Panc1 (cell line): ENCODE data around the gene TNP1. TPM values are rescaled to one million over a fixed set of nuclear protein-coding genes. Genes with fewer than 3 reads are reported as not detected.

Source experiments
- ATAC-seq: fragments of 200-7000 bp; cut with Tn5 transposase; 2 replicates; pipeline ENCODE4 v1.9.1; 2020; ENCODE audit warnings: mild to moderate bottlenecking, moderate library complexity
- BruUV-seq: library from RNA; stranded (reverse); fragments of 400-500 nt; replicated peaks from 2 replicates; lab custom pipeline; 2021; lab: Mats Ljungman, UMichigan
- CTCF ChIA-PET: fragments of 300-600 bp; sonication (Branson Sonifier 250); formaldehyde crosslinking; loops from one replicate; lab custom pipeline; 2022; ENCODE audit warnings: antibody characterized with exemption; lab: Charles Lee
- POLR2A ChIA-PET: fragments of 300-600 bp; sonication (Branson Sonifier 250); formaldehyde crosslinking; loops from one replicate; lab custom pipeline; 2022; ENCODE audit warnings: antibody characterized with exemption; lab: Charles Lee
- DNase-seq: peaks from one replicate; pipeline ENCODE4 v3.0.0-alpha.2; 2010; ENCODE audit warnings: low read depth, low spot score
- H3K27ac ChIP-seq: 2 replicates; pipeline ENCODE4 v1.5.1; 2011; ENCODE audit warnings: mild to moderate bottlenecking, low read length, inconsistent platforms
- H3K27me3 ChIP-seq: fragments of 200-500 bp; sonication (Bioruptor generic); 2 replicates; pipeline ENCODE4 v1.6.0; 2014; ENCODE audit warnings: low read length, inconsistent platforms; ENCODE audit not compliant: control insufficient read depth, insufficient read depth
- H3K36me3 ChIP-seq: fragments of 200-500 bp; sonication (Bioruptor generic); 2 replicates; pipeline ENCODE4 v1.5.1; 2014; ENCODE audit warnings: inconsistent platforms, mild to moderate bottlenecking, low read length, moderate library complexity; ENCODE audit not compliant: control insufficient read depth, insufficient read depth
- H3K4me1 ChIP-seq: 2 replicates; pipeline ENCODE4 v1.5.1; 2011; ENCODE audit warnings: inconsistent platforms, mild to moderate bottlenecking, low read length, moderate library complexity; ENCODE audit not compliant: control insufficient read depth, insufficient read depth
- H3K4me3 ChIP-seq, 2 experiments: 2 replicates each; pipeline ENCODE4 v1.5.1; 2011 to 2012; ENCODE audit warnings: low read depth in 2 of 2, low read length in 2 of 2, mild to moderate bottlenecking in 2 of 2, inconsistent platforms in 1 of 2, moderate library complexity in 1 of 2
- H3K9me3 ChIP-seq: fragments of 200-500 bp; sonication (Bioruptor generic); 2 replicates; pipeline ENCODE4 v1.5.1; 2014; ENCODE audit warnings: low read depth, mild to moderate bottlenecking, inconsistent platforms, low read length, moderate library complexity; ENCODE audit not compliant: control insufficient read depth, insufficient read depth
- CTCF ChIP-seq: fragments of 450-650 bp; IDR thresholded peaks from 2 replicates; pipeline ENCODE4 v1.5.1; 2017; ENCODE audit warnings: mild to moderate bottlenecking
- POLR2AphosphoS5 ChIP-seq: IDR thresholded peaks from 2 replicates; pipeline ENCODE4 v1.6.1; 2012; ENCODE audit warnings: mild to moderate bottlenecking, low read depth, low read length, moderate library complexity
- SIN3A ChIP-seq: IDR thresholded peaks from 2 replicates; pipeline ENCODE4 v1.6.1; 2012; ENCODE audit warnings: low read depth, mild to moderate bottlenecking, low read length, moderate library complexity, borderline replicate concordance; ENCODE audit not compliant: insufficient read depth
- TCF7L2 ChIP-seq: IDR thresholded peaks from 2 replicates; pipeline ENCODE4 v1.6.1; 2011; ENCODE audit warnings: mild to moderate bottlenecking, low read depth, low read length, inconsistent platforms
- in situ Hi-C: cut with HindIII; loops from 2 replicates; pipeline ENCODE4 v1.10.0; 2016; ENCODE audit warnings: low sequenced_read_pairs, low pct_unique_long_range_greater_than_20kb
- intact Hi-C: fragments of 100-400 bp; cut with micrococcal nuclease; formaldehyde crosslinking; loops from one replicate; pipeline ENCODE4 v1.10.0; 2022; ENCODE audit not compliant: unreplicated experiment
- total RNA-seq: library from RNA; stranded (reverse); gene quantifications from one replicate; pipeline ENCODE4 v1.2.1, GENCODE V29; 2021; ENCODE audit not compliant: unreplicated experiment
- TF ChIP-seq, protein P1 (sequence below), 2 experiments: IDR thresholded peaks; 2 replicates each; pipeline ENCODE4 v1.6.1; 2011 to 2012; ENCODE audit warnings: low read depth in 2 of 2, control low read depth in 1 of 2, low read length in 1 of 2, mild to moderate bottlenecking in 1 of 2, moderate library complexity in 1 of 2; ENCODE audit not compliant: insufficient read depth in 1 of 2

Gene TNP1
- total RNA-seq, 1 experiment from 2014 or later: not detected

DNA sequence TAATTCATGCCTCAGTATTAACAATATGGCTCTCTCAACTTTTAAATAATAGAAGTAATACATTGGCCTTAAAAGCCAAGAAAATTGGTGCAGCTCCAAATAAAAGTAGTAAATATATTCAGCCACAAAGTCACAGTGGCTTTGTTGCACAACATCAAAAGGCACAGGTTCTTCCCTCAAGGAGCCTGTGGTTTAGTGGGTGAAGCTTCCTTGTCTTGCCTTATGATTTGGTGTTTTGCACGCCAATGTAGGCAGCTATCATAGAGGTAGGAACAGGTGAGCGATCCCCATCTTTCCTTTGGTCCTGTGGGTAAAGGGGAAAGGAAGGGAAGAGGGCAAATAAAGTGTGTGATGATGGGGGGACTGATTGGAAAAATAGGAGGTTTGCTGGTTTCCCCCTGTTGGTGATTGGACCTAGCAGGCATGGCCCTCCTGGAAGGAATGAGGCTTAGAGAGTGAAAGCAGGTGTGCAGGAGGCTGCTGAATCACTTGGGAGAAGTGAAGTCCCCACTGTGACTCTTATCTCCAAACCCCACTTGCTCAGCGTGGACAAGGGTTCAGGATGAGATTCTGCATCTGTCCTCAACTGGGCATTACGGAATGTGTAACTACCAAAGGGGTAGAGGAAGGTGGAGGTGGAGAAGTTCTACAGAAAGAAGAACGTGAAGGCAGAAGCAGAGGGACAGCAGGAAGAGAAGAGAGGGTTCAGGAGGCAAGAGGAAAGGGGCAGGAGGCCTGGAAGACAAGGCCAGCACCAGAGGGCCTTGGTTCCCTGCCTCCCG, 20.1 kb upstream of the TNP1 start:
- Histone ChIP-seq H3K36me3 (no peaks in the 10 kb centered on the region), H3K4me1 (no peaks in the 10 kb centered on the region), H3K4me3 (no peak overlapping the region), H3K27me3 (no peaks in the 10 kb centered on the region), H3K9me3 (no peaks in the 10 kb centered on the region), H3K27ac (no peak overlapping the region)
- BruUV-seq: no TSS peak
- ChIA-PET CTCF (no interaction called here), POLR2A (no interaction called here)
- ATAC-seq (no peak), DNase-seq (no peak)
- in situ Hi-C loops (no loop called here), intact Hi-C loops (no loop called here)
- TF ChIP-seq, protein P1, sequence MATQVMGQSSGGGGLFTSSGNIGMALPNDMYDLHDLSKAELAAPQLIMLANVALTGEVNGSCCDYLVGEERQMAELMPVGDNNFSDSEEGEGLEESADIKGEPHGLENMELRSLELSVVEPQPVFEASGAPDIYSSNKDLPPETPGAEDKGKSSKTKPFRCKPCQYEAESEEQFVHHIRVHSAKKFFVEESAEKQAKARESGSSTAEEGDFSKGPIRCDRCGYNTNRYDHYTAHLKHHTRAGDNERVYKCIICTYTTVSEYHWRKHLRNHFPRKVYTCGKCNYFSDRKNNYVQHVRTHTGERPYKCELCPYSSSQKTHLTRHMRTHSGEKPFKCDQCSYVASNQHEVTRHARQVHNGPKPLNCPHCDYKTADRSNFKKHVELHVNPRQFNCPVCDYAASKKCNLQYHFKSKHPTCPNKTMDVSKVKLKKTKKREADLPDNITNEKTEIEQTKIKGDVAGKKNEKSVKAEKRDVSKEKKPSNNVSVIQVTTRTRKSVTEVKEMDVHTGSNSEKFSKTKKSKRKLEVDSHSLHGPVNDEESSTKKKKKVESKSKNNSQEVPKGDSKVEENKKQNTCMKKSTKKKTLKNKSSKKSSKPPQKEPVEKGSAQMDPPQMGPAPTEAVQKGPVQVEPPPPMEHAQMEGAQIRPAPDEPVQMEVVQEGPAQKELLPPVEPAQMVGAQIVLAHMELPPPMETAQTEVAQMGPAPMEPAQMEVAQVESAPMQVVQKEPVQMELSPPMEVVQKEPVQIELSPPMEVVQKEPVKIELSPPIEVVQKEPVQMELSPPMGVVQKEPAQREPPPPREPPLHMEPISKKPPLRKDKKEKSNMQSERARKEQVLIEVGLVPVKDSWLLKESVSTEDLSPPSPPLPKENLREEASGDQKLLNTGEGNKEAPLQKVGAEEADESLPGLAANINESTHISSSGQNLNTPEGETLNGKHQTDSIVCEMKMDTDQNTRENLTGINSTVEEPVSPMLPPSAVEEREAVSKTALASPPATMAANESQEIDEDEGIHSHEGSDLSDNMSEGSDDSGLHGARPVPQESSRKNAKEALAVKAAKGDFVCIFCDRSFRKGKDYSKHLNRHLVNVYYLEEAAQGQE (IDR thresholded peaks at IDR 0.05; ENCODE audit: insufficient read depth in 1 of 2, low read depth in 2 of 2, low read length in 1 of 2): no peak
- TF ChIP-seq SIN3A: no peak

DNA sequence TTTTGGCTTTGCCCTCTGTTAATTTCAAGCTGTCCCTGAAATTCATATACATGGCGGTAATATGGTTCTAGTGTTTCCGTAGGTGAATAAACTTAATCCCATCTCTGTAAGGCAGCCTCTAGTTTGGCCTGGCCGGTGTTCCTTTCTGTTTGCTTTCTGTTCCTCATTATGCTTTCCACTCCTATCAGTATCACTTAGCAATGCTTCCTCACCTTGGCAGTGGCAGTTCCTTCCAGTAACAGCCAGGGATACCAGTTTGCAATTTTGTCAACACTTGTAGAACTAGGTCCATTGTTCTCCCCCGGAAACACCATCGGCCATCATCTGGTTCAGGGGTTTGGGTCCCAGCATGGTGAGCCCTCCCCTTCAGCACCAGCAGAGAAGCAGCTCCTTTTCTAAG, 18.2 kb upstream of the TNP1 start:
- TF ChIP-seq SIN3A (no peak), POLR2AphosphoS5 (no peak), CTCF (no peak), TCF7L2 (no peak)
- TF ChIP-seq, protein P1 (IDR thresholded peaks at IDR 0.05; ENCODE audit: insufficient read depth in 1 of 2, low read depth in 2 of 2, low read length in 1 of 2): no peak

More for the DNA sequence above, 18.2 kb upstream of the TNP1 start:
- no peaks in the 10 kb centered on the region for H3K36me3 ChIP-seq
- no peak overlapping the region for H3K27ac ChIP-seq
- no peaks in the 10 kb centered on the region for H3K9me3 ChIP-seq
- DNase-seq: no peak
- no peaks in the 10 kb centered on the region for H3K27me3 ChIP-seq
- ChIA-PET CTCF (no interaction called here), POLR2A (no interaction called here)
- BruUV-seq: no TSS peak
- in situ Hi-C loops: no loop called here
- no peak for ATAC-seq
- no peaks in the 10 kb centered on the region for H3K4me1 ChIP-seq
- no peak overlapping the region for H3K4me3 ChIP-seq
- intact Hi-C loops: no loop called here
